Neural progenitor cell (in vitro differentiated cells): Measurements from ENCODE around the gene PRKCB. TPM values are rescaled to one million over a fixed set of nuclear protein-coding genes. Genes with fewer than 3 reads are reported as not detected.

Experiments
- DNase-seq: peaks from one replicate; pipeline ENCODE4 v3.0.0-alpha.2; 2016; ENCODE audit warnings: low spot score
- H2AFZ ChIP-seq: fragments of 200-600 bp; sonication (generic); replicated peaks from 2 replicates; pipeline ENCODE4 v1.6.1; 2016; ENCODE audit warnings: antibody characterized with exemption
- H3F3A ChIP-seq: fragments of 200-600 bp; sonication (generic); 2 replicates; pipeline ENCODE4 v1.6.1; 2016; ENCODE audit warnings: antibody characterized with exemption, low read depth
- H3K27ac ChIP-seq: fragments of 200-600 bp; sonication (generic); 2 replicates; pipeline ENCODE4 v1.5.1; 2016; ENCODE audit warnings: mild to moderate bottlenecking
- H3K27me3 ChIP-seq: fragments of 200-600 bp; sonication (generic); 2 replicates; pipeline ENCODE4 v1.6.1; 2016; ENCODE audit warnings: mild to moderate bottlenecking, moderate library complexity
- H3K36me3 ChIP-seq: fragments of 200-600 bp; sonication (generic); 2 replicates; pipeline ENCODE4 v1.5.1; 2016
- H3K4me1 ChIP-seq: fragments of 200-600 bp; sonication (generic); 2 replicates; pipeline ENCODE4 v1.6.1; 2016; ENCODE audit warnings: mixed run types
- H3K4me2 ChIP-seq: fragments of 200-600 bp; sonication (generic); 2 replicates; pipeline ENCODE4 v1.6.1; 2016
- H3K4me3 ChIP-seq: fragments of 200-600 bp; sonication (generic); 2 replicates; pipeline ENCODE4 v1.5.1; 2016
- H3K79me2 ChIP-seq: fragments of 200-600 bp; sonication (generic); 2 replicates; pipeline ENCODE4 v1.6.1; 2016; ENCODE audit warnings: low read depth
- H3K9ac ChIP-seq: fragments of 200-600 bp; sonication (generic); 2 replicates; pipeline ENCODE4 v1.6.1; 2016
- H3K9me3 ChIP-seq: fragments of 200-600 bp; sonication (generic); 2 replicates; pipeline ENCODE4 v1.5.1; 2016; ENCODE audit warnings: low read depth
- H4K20me1 ChIP-seq: fragments of 200-600 bp; sonication (generic); 2 replicates; pipeline ENCODE4 v1.6.1; 2016; ENCODE audit warnings: low read depth
- H3K27ac Mint-ChIP-seq: 3 replicates; pipeline ENCODE4 v1.8.0; 2021; ENCODE audit warnings: mixed read lengths
- H3K27me3 Mint-ChIP-seq: 2 replicates; pipeline ENCODE4 v1.8.0; 2022; ENCODE audit warnings: low read depth, mild to moderate bottlenecking, inconsistent platforms, moderate library complexity, mixed read lengths; ENCODE audit not compliant: insufficient read depth
- H3K36me3 Mint-ChIP-seq: 3 replicates; pipeline ENCODE4 v1.8.0; 2021; ENCODE audit warnings: mixed read lengths
- H3K4me1 Mint-ChIP-seq: 3 replicates; pipeline ENCODE4 v1.8.0; 2021; ENCODE audit warnings: mixed read lengths
- H3K4me3 Mint-ChIP-seq: 3 replicates; pipeline ENCODE4 v1.8.0; 2021; ENCODE audit warnings: mild to moderate bottlenecking, moderate library complexity, mixed read lengths
- H3K9me3 Mint-ChIP-seq: 3 replicates; pipeline ENCODE4 v1.8.0; 2020; ENCODE audit warnings: mixed read lengths
- EZH2 ChIP-seq: fragments of 200-600 bp; sonication (generic); IDR thresholded peaks from 2 replicates; pipeline ENCODE4 v1.6.1; 2017; ENCODE audit warnings: antibody characterized with exemption, mild to moderate bottlenecking, moderate library complexity
- EZH2phosphoT487 ChIP-seq: fragments of 200-600 bp; sonication (generic); IDR thresholded peaks from 2 replicates; pipeline ENCODE4 v1.6.1; 2017; ENCODE audit warnings: antibody characterized with exemption
- total RNA-seq: library from RNA; depleted of rRNA; stranded (reverse); fragments of >200 nt; gene quantifications from 2 replicates; pipeline ENCODE4 v1.2.3, GENCODE V29; 2015; ENCODE audit warnings: low replicate concordance
- TF ChIP-seq, protein P1 (sequence below): fragments of 200-600 bp; sonication (generic); IDR thresholded peaks from 2 replicates; pipeline ENCODE4 v1.5.1; 2017; ENCODE audit warnings: antibody characterized with exemption, mild to moderate bottlenecking

PRKCB gene
- total RNA-seq, 1 donor from 2014 or later: 9.5 TPM

GRCh38 chr16:24035127-24035842 lies 199.5 kb downstream of the PRKCB start:
- H3K4me3 Mint-ChIP-seq: no peak overlapping the region
- Histone ChIP-seq H3K36me3 (no peaks in the 10 kb centered on the region), H3K4me3 (no peak overlapping the region), H2AFZ (no peak overlapping the region), H3K4me2 (no peak overlapping the region), H3K9me3 (no peaks in the 10 kb centered on the region), H3K4me1 (no peaks in the 10 kb centered on the region), H3K79me2 (no peaks in the 10 kb centered on the region), H4K20me1 (no peaks in the 10 kb centered on the region), H3K27ac (no peak overlapping the region), H3K27me3 (no peaks in the 10 kb centered on the region), H3F3A (no peaks in the 10 kb centered on the region), H3K9ac (no peak overlapping the region)
- no peak overlapping the region for H3K27ac Mint-ChIP-seq
- no peaks in the 10 kb centered on the region for H3K36me3 Mint-ChIP-seq
- peaks cover 7% of the 10 kb centered on the region for H3K9me3 Mint-ChIP-seq
- H3K4me1 Mint-ChIP-seq: peaks cover 5% of the 10 kb centered on the region
- peaks cover 4% of the 10 kb centered on the region for H3K27me3 Mint-ChIP-seq
- DNase-seq: peak; percentile 14
- TF ChIP-seq EZH2phosphoT487: no peak
- no peak for TF ChIP-seq EZH2
- TF ChIP-seq, protein P1, sequence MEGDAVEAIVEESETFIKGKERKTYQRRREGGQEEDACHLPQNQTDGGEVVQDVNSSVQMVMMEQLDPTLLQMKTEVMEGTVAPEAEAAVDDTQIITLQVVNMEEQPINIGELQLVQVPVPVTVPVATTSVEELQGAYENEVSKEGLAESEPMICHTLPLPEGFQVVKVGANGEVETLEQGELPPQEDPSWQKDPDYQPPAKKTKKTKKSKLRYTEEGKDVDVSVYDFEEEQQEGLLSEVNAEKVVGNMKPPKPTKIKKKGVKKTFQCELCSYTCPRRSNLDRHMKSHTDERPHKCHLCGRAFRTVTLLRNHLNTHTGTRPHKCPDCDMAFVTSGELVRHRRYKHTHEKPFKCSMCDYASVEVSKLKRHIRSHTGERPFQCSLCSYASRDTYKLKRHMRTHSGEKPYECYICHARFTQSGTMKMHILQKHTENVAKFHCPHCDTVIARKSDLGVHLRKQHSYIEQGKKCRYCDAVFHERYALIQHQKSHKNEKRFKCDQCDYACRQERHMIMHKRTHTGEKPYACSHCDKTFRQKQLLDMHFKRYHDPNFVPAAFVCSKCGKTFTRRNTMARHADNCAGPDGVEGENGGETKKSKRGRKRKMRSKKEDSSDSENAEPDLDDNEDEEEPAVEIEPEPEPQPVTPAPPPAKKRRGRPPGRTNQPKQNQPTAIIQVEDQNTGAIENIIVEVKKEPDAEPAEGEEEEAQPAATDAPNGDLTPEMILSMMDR: no peak

GRCh38 chr16:24036038-24036543 lies 200.3 kb downstream of the PRKCB start:
- no peak overlapping the region for H3K9ac ChIP-seq
- Mint-ChIP-seq H3K4me3 (no peak overlapping the region), H3K36me3 (no peaks in the 10 kb centered on the region), H3K27me3 (peaks cover 4% of the 10 kb centered on the region), H3K9me3 (peaks cover 7% of the 10 kb centered on the region), H3K27ac (no peak overlapping the region), H3K4me1 (peaks cover 5% of the 10 kb centered on the region)
- H3K79me2 ChIP-seq: no peaks in the 10 kb centered on the region
- DNase-seq: no peak
- H3K4me2 ChIP-seq: no peak overlapping the region
- H4K20me1 ChIP-seq: no peaks in the 10 kb centered on the region
- no peaks in the 10 kb centered on the region for H3K9me3 ChIP-seq
- no peak overlapping the region for H2AFZ ChIP-seq
- no peaks in the 10 kb centered on the region for H3K36me3 ChIP-seq
- no peaks in the 10 kb centered on the region for H3K27me3 ChIP-seq
- no peaks in the 10 kb centered on the region for H3F3A ChIP-seq
- H3K4me1 ChIP-seq: no peaks in the 10 kb centered on the region
- H3K27ac ChIP-seq: no peak overlapping the region
- H3K4me3 ChIP-seq: no peak overlapping the region
- TF ChIP-seq EZH2: no peak
- TF ChIP-seq, protein P1: no peak
- TF ChIP-seq EZH2phosphoT487: no peak

DNA sequence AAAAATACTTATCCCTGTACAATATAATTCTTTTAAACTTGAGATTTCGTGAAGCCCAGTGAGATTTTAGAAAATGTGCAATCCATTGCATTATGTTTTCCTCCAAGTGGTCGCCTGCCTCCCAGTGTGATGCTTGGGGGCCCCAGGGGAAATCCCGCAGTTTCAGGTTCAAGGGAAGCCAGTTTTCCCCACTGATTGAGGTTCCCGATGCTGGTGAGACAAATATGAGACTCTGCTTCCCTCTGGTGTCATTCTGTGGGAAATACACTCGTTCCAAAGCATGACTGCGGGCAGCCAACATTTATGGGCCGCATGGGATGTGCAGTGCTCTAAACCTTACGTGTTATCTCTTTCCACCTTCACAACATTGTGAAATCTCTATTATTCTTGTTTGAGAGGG lies 200.8 kb downstream of the PRKCB start:
- no peaks in the 10 kb centered on the region for H3K9me3 ChIP-seq
- peak; percentile 61 for DNase-seq
- TF ChIP-seq, protein P1: peak; percentile 76
- TF ChIP-seq EZH2phosphoT487: no peak
- TF ChIP-seq EZH2: no peak
- H3K4me1 ChIP-seq: no peaks in the 10 kb centered on the region
- peaks cover 5% of the 10 kb centered on the region for H3K4me1 Mint-ChIP-seq
- no peaks in the 10 kb centered on the region for H4K20me1 ChIP-seq
- H3K9ac ChIP-seq: no peak overlapping the region
- H3K36me3 Mint-ChIP-seq: no peaks in the 10 kb centered on the region
- H3K27me3 Mint-ChIP-seq: peaks cover 4% of the 10 kb centered on the region
- H3K79me2 ChIP-seq: no peaks in the 10 kb centered on the region
- no peak overlapping the region for H3K4me3 ChIP-seq
- peaks cover 7% of the 10 kb centered on the region for H3K9me3 Mint-ChIP-seq
- H3K4me3 Mint-ChIP-seq: no peak overlapping the region
- no peaks in the 10 kb centered on the region for H3F3A ChIP-seq
- no peak overlapping the region for H3K4me2 ChIP-seq
- H2AFZ ChIP-seq: no peak overlapping the region
- no peaks in the 10 kb centered on the region for H3K36me3 ChIP-seq
- no peak overlapping the region for H3K27ac Mint-ChIP-seq
- no peaks in the 10 kb centered on the region for H3K27me3 ChIP-seq
- no peak overlapping the region for H3K27ac ChIP-seq
